Activated naive CD8-positive, alpha-beta T cell (primary cell): ENCODE measurements around the gene CCNQ.

ENCODE experiments used
- H3K27ac Mint-ChIP-seq: one replicate; pipeline ENCODE4 v1.8.0; 2021; ENCODE audit warnings: mixed read lengths
- H3K27me3 Mint-ChIP-seq: one replicate; pipeline ENCODE4 v1.8.0; 2021; ENCODE audit warnings: mixed read lengths
- H3K36me3 Mint-ChIP-seq: one replicate; pipeline ENCODE4 v1.8.0; 2021; ENCODE audit warnings: mixed read lengths
- H3K4me1 Mint-ChIP-seq: one replicate; pipeline ENCODE4 v1.8.0; 2021; ENCODE audit warnings: low read depth, mixed read lengths
- H3K4me3 Mint-ChIP-seq: one replicate; pipeline ENCODE4 v1.8.0; 2021; ENCODE audit warnings: mild to moderate bottlenecking, mixed read lengths
- H3K9me3 Mint-ChIP-seq: one replicate; pipeline ENCODE4 v1.8.0; 2021; ENCODE audit warnings: low read depth, mixed read lengths

CCNQ gene

GRCh38 chrX:153640045-153640686 lies 41.2 kb upstream of the CCNQ start:
- Mint-ChIP-seq H3K27ac (no peak overlapping the region), H3K27me3 (peaks cover 3% of the 10 kb centered on the region), H3K9me3 (no peaks in the 10 kb centered on the region), H3K36me3 (no peaks in the 10 kb centered on the region), H3K4me3 (no peak overlapping the region), H3K4me1 (peaks cover 10% of the 10 kb centered on the region)

GRCh38 chrX:153639177-153640044 lies 40.5 kb upstream of the CCNQ start:
- Mint-ChIP-seq H3K9me3 (no peaks in the 10 kb centered on the region), H3K4me3 (no peak overlapping the region), H3K36me3 (no peaks in the 10 kb centered on the region), H3K27me3 (peaks cover 3% of the 10 kb centered on the region), H3K4me1 (peaks cover 10% of the 10 kb centered on the region), H3K27ac (no peak overlapping the region)

DNA sequence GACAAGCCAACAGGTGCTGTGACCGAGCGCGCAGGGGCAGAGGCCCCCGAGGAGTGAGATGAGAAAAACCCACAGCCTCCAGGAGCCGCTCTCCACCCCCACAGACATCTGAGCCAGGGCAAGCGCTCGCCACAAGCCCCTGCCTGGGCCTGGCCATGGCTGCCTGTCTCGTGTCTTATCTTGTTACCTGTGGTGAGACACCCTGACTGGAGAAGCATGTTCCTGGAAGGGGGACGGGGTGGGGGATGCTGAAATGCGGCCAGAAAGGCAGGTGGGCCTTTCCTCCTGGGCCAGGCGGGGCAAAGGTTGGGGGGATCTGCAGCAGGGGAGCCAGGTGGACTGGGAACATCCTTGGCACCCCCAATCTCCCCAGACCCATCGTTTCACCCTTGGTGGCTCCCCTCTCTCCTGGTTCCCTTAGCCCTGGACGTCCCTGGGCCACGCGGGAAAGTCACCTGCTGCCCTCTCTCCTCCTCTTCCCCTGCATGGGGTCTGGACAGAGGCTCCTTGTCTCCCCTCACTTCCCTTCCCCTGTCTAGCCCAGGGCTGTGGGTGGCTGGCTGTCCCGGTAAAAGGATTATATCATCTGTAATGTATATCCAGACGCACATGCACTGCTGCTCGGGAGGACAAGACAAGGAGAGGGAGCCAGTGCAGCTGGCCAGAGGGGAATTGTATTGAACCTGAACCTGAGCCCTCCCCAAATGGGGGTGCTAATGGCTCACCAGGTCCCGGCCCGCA lies 39.7 kb upstream of the CCNQ start:
- Mint-ChIP-seq H3K9me3 (no peaks in the 10 kb centered on the region), H3K4me1 (peaks cover 10% of the 10 kb centered on the region), H3K4me3 (no peak overlapping the region), H3K27ac (no peak overlapping the region), H3K36me3 (no peaks in the 10 kb centered on the region), H3K27me3 (peaks cover 3% of the 10 kb centered on the region)

GRCh38 chrX:153638041-153638371 lies 39.1 kb upstream of the CCNQ start:
- no peaks in the 10 kb centered on the region for H3K9me3 Mint-ChIP-seq
- H3K4me3 Mint-ChIP-seq: no peak overlapping the region
- peaks cover 3% of the 10 kb centered on the region for H3K27me3 Mint-ChIP-seq
- H3K4me1 Mint-ChIP-seq: peaks cover 9% of the 10 kb centered on the region
- no peaks in the 10 kb centered on the region for H3K36me3 Mint-ChIP-seq
- H3K27ac Mint-ChIP-seq: no peak overlapping the region

DNA sequence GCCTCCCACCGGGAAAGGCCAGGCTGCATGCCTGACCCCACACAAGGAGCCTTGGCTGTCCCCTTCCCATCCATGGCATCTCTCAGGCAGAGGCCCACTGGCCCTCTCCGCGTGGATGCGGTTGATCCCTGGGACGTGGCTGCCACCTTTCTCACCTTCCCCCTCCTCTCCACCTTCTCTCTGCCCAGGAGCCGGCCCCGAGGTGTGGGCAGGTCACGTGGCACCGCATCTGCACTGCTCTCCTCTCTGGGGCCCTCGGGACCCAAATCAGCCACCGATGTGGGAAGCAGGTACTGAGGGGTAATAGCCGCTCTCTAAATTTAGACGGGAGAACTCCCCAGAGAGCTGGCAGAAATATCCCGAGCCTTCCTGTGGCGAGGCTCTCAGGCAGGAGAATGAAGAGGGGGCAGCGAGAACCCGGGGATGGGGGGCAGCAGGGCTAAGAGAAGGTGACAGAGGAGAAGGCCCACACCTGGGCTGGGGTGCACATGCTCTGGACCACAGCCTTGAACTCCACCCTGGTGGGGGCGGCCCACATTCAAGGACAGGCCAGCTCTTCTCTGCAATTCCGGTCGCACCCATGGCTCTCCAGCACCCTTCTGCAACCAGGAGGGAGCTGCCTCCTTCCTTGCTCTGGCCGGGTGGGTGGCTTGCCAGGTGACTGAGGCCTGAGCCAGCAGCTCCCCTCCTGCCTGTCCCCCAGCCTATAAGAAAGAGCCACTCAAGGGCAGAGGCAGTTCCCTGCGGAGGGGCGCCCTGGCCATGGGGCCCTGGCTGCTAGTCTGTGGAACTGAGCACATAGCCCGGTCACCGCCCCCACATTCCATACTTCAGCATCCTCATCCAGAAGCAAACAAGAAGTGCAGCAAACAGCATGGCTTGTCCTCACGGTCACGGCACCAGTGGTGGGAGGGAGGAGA lies 38.4 kb upstream of the CCNQ start:
- H3K4me1 Mint-ChIP-seq: peaks cover 5% of the 10 kb centered on the region
- no peak overlapping the region for H3K4me3 Mint-ChIP-seq
- no peaks in the 10 kb centered on the region for H3K36me3 Mint-ChIP-seq
- H3K27me3 Mint-ChIP-seq: peaks cover 3% of the 10 kb centered on the region
- no peak overlapping the region for H3K27ac Mint-ChIP-seq
- H3K9me3 Mint-ChIP-seq: no peaks in the 10 kb centered on the region

GRCh38 chrX:153636716-153637115 lies 37.8 kb upstream of the CCNQ start:
- Mint-ChIP-seq H3K27me3 (peaks cover 3% of the 10 kb centered on the region), H3K4me3 (no peak overlapping the region), H3K4me1 (peaks cover 5% of the 10 kb centered on the region), H3K27ac (no peak overlapping the region), H3K9me3 (no peaks in the 10 kb centered on the region), H3K36me3 (no peaks in the 10 kb centered on the region)

DNA sequence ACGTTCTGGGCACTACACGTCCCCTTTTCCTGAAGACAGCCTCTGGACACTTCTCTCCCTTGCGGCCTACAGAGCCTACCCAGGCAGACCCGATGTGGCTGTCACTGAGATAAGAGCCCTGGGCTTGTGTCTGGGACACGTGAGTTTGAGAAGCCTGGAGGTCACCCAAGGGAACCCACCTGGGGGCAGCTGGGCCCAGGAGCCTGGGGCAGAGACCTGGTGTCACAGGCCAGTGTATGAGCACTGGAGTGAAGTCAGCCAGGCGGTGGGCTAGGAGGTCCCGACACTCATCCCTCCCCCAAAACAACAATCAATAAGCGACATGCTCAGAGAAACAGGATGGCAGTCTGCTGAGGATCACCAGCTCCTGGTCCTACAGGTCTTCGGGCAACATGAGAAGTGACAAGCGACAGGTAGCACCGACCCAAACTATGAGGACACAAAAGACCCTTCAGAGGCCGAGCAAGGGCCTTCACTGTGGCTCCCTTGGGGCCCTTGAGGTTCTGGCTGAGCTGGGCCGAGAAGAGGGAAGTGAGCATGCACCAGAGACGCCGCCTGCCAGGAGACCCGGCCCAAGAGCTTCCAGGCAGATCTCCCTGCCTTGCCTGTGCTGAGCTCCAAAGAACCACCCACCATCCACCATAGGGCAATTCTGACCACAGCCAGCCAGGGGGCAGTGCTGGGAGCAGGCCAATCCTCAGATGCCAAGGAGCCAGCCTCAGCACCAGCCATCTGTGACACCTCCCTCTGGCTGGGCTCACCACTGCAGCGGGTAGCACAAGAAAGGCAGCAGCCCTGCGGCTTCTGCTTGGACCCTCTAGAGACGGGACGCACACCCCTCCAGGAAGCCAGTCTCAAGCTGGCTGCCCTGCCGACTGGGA lies 37.1 kb upstream of the CCNQ start:
- no peaks in the 10 kb centered on the region for H3K36me3 Mint-ChIP-seq

DNA sequence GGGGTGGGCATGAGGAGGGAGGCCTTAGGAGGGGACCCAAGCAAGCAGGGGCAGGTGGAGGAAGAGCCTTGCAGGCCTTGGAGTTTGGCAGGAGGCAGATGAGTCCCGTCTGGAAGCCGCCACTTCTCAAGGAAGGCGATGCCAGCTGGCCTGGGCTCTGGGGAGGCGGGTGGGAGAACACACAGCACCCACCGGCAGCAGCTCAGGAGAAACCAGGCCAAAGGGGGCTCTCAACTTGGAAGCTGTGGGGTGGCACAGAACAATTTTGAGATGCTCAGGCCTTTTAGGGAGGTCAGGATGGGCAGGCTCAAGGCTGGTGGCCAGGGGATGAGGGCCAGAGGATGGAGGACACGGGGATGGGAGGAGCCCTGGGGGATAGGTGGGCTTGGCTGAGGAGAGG lies 36.4 kb upstream of the CCNQ start:
- H3K4me1 Mint-ChIP-seq: no peaks in the 10 kb centered on the region
- no peak overlapping the region for H3K4me3 Mint-ChIP-seq
- H3K27ac Mint-ChIP-seq: no peak overlapping the region
- H3K27me3 Mint-ChIP-seq: peaks cover 2% of the 10 kb centered on the region
- no peaks in the 10 kb centered on the region for H3K36me3 Mint-ChIP-seq
- no peaks in the 10 kb centered on the region for H3K9me3 Mint-ChIP-seq

More for the DNA sequence above, 37.1 kb upstream of the CCNQ start:
- H3K9me3 Mint-ChIP-seq: no peaks in the 10 kb centered on the region
- no peak overlapping the region for H3K4me3 Mint-ChIP-seq
- H3K4me1 Mint-ChIP-seq: peaks cover 1% of the 10 kb centered on the region
- no peak overlapping the region for H3K27ac Mint-ChIP-seq
- peaks cover 2% of the 10 kb centered on the region for H3K27me3 Mint-ChIP-seq

DNA sequence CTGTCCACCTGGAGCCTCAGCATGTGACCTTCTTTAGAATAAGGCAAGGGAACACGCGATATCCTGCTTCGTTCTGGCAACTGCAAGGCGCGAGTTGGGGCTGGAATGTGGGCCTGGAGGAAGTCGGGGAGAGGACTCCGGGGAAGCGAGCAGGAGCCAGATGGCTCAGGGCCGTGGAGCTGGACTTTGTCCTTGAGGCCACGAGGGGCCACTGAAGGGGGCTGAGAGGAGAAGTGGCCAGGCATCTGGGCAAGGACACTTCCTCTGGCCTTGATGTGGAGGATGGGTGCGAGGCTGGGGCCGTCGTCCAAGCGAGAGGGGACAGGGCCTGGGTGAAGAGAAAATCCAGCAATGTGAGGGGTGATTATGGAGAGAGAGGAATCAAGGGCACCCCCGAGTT lies 35.9 kb upstream of the CCNQ start:
- Mint-ChIP-seq H3K27me3 (peaks cover 2% of the 10 kb centered on the region), H3K27ac (no peak overlapping the region), H3K9me3 (no peaks in the 10 kb centered on the region), H3K4me1 (no peaks in the 10 kb centered on the region), H3K4me3 (no peak overlapping the region), H3K36me3 (no peaks in the 10 kb centered on the region)

- Mint-ChIP-seq H3K27me3 (peaks cover 2% of the 10 kb centered on the region), H3K4me3 (no peak overlapping the region), H3K27ac (no peak overlapping the region), H3K36me3 (no peaks in the 10 kb centered on the region), H3K4me1 (no peaks in the 10 kb centered on the region), H3K9me3 (no peaks in the 10 kb centered on the region)
These were observed 35.3 kb upstream of the CCNQ start for GRCh38 chrX:153634236-153634635.

DNA sequence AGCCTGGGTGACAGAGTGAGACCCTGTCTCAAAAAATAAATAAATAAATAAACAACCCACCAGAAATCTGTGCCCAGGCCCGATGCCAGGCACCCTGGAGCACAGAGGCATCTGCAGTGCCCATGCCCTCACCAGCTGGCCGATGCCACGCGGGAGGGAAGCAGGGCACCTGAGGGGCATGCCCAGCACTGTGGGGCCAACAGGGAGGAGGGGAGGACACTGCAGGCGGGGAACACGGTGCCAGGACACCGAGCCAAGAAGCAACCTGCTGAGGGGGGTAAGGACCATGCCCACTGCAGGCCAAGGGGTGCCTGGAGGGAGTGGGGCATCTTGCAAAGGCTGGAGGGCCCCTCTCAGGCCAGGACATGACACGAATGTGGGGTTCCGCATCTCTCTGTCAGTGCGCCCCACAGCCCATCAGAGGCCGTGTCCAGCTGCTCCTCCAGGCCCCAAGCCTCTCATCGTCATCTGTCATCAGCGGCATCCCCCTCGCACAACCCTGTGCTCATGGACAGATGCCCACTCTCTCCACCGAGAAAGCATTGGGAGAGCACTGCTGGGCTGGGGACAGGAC lies 34.8 kb upstream of the CCNQ start:
- no peaks in the 10 kb centered on the region for H3K36me3 Mint-ChIP-seq
- no peaks in the 10 kb centered on the region for H3K4me1 Mint-ChIP-seq
- H3K27ac Mint-ChIP-seq: no peak overlapping the region
- no peaks in the 10 kb centered on the region for H3K9me3 Mint-ChIP-seq
- H3K27me3 Mint-ChIP-seq: peaks cover 2% of the 10 kb centered on the region
- H3K4me3 Mint-ChIP-seq: no peak overlapping the region

DNA sequence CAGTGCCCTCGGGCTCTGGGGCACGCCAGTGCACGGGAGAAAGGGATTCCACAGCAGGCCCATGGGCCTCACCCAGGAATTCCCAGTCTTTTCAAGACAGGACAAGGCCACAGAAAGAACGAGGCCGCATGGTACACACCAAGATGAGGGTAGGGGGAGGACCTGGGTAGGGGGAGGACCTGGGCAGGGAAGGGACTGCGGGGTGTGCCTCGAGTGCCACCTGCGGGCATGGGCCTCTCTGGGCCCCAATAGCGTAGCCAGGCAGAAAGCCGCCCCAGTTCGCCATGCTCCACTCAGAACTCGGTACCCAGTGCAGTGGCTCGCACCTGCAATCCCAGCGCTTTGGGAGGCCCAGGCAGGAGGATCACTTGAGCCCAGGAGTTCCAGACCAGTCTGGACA lies 34.1 kb upstream of the CCNQ start:
- H3K27ac Mint-ChIP-seq: no peak overlapping the region
- no peaks in the 10 kb centered on the region for H3K4me1 Mint-ChIP-seq
- H3K4me3 Mint-ChIP-seq: no peak overlapping the region
- H3K9me3 Mint-ChIP-seq: no peaks in the 10 kb centered on the region
- H3K27me3 Mint-ChIP-seq: peaks cover 2% of the 10 kb centered on the region
- H3K36me3 Mint-ChIP-seq: no peaks in the 10 kb centered on the region

DNA sequence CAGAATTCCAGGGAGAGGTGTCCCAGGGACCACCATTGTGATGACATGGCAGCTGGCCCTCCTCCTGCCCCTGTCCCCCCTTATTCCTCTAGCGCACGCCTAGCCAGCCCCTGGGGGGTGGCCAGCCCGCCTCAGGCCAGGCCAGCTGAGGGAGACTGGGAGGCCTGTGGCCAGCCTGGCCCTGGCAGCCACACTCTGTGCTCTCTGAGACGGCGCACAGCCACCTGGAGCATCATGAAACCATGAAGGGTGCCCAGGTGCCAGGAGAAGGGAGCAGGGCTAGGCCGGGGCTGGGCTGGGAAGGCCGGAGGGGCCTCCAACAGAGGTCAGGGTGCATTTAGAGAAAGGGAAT lies 33.6 kb upstream of the CCNQ start:
- no peaks in the 10 kb centered on the region for H3K4me1 Mint-ChIP-seq
- no peaks in the 10 kb centered on the region for H3K9me3 Mint-ChIP-seq
- H3K27me3 Mint-ChIP-seq: peaks cover 2% of the 10 kb centered on the region
- H3K36me3 Mint-ChIP-seq: no peaks in the 10 kb centered on the region
- H3K4me3 Mint-ChIP-seq: no peak overlapping the region
- H3K27ac Mint-ChIP-seq: no peak overlapping the region
